Measurements from ENCODE around the gene C3orf38.
A peak's percentile ranks its signal among the peaks of the same experiment; 100 is the strongest.
"Not testable (repeated sequence)": the region's sequence is repeated elsewhere in the genome, so short reads cannot be mapped to it uniquely, and the experiment has no call there.

The C3orf38 gene

DNA sequence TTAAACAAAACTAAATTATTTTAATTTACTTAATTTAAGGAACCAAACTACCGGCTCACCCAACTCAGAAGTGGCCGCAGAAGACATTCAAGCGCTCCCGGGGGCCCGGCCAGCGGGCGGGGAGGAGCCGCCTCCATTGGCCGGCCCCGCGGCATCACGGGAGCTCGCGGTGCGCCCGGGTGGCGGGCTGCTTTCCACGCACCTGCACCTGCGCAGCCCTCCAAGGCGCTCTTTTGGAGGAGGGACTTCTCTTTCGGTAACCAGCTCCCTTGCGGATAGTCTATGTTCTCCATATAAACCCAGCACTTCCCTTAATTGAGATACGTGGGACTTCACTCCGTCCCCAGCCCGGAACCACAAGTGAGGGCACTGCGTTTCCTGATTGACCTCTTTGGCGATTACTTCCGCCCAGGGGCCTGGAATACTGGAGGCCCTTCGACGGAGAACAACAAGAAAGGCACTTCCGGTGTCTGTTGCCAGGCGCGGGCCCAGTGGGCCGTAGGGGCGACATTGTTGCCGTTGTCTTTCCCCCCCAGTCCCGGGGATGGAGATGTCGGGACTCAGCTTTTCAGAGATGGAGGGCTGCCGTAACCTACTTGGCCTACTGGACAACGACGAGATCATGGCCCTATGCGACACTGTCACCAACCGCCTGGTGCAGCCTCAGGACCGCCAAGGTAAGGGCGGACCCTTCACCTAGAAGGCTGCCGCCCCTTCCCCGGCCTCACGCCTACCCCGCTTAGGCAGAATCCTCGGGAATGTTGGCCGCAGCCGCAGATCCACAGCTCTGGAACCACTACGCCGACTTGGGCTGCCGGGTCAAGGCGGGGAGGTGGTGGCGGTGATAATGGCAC is at the start of gene C3orf38:
TSS of gene C3orf38 (plus strand) at position 451 of the 854 bp plus-strand sequence. CDS start at position 545, 94 bp downstream.
- peak; percentile 90 for DNase-seq

GRCh38 chr3:88101142-88101541 is 48.6 kb upstream of the C3orf38 start:
- in situ Hi-C loops (cut with HindIII; ENCODE audit: low pct_ligation_motif_present, low pct_unique_long_range_greater_than_20kb, low sequenced_read_pairs), result no loop called here
- no peak for DNase-seq

More for the DNA sequence above, at the start of gene C3orf38:
- in situ Hi-C loops (cut with HindIII; ENCODE audit: low pct_ligation_motif_present, low pct_unique_long_range_greater_than_20kb, low sequenced_read_pairs), result no loop called here

DNA sequence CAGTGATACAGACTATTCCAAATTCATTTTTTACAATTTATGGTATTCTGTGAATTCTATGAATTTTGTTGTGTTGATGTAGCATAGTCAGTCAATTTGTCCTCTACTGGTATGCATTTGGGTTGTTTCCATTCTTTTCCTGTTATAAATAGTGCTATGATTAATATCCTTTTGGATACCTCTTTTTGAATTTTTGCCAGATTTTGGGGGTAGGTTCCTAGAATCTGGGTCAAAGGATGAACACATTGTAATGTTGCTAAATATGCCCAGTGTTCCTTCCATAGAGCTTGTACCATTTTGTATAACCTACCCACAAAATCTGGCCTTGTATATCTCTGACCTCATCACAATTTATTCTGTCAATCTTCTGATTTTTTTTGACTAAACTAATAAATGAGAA is 44.4 kb upstream of the C3orf38 start:
- in situ Hi-C loops (cut with HindIII; ENCODE audit: low pct_ligation_motif_present, low pct_unique_long_range_greater_than_20kb, low sequenced_read_pairs), result no loop called here
- DNase-seq, result no peak

- in situ Hi-C loops (cut with HindIII; ENCODE audit: low pct_ligation_motif_present, low pct_unique_long_range_greater_than_20kb, low sequenced_read_pairs), result no loop called here
- no peak for DNase-seq
These were observed 37.5 kb upstream of the C3orf38 start for GRCh38 chr3:88112289-88112688.

DNA sequence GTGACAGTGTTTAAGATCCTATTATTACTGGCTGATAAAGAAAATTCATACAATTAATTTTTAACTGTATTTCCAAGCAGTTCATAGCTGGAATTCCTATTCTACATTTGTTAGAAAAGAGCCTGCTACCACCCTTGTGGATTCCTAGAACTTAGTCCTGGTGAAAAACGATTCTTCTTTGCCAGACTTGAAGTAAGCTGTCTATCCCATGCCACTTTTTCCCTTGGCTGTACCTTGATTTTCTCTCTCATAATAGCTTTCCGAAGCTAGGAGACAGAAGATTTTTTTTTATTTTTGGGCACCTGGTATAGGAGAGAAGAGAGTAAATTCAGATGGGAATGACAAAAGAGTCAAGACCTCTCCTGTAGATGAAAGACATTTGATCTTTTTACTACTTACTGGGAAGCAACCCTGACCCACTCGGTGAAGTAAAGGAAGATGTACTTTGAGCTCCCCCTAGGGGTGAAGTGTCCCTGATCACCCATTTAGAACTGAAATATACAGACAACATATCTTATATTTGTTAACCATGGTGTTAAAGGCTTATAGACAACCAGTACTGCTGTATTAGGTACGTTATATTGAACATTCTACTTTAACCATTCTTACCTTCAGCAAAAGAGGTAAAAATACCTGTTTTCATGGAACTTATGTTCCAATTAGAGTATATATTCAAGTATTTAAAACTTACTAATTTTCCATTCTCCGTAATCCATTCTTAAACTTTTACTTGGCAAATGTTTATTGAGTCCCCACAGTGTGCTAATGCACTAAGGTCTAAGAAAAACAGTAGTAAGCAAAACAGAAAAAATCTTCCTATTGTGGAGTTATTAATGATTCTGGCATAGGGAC is 36.2 kb upstream of the C3orf38 start:
- in situ Hi-C loops (cut with HindIII; ENCODE audit: low pct_ligation_motif_present, low pct_unique_long_range_greater_than_20kb, low sequenced_read_pairs), result no loop called here
- peak; percentile 68 for DNase-seq

- no peak for DNase-seq
- in situ Hi-C loops (cut with HindIII; ENCODE audit: low pct_ligation_motif_present, low pct_unique_long_range_greater_than_20kb, low sequenced_read_pairs), result no loop called here
These were observed 34.7 kb upstream of the C3orf38 start for GRCh38 chr3:88114878-88115549.

- in situ Hi-C loops (cut with HindIII; ENCODE audit: low pct_ligation_motif_present, low pct_unique_long_range_greater_than_20kb, low sequenced_read_pairs), result no loop called here
- no peak for DNase-seq
These were observed 32.1 kb upstream of the C3orf38 start for GRCh38 chr3:88117683-88118082.

- in situ Hi-C loops (cut with HindIII; ENCODE audit: low pct_ligation_motif_present, low pct_unique_long_range_greater_than_20kb, low sequenced_read_pairs); DNase-seq: not testable (repeated sequence)
These were observed 31.2 kb upstream of the C3orf38 start for GRCh38 chr3:88118603-88119002.

- DNase-seq, result no peak
- in situ Hi-C loops (cut with HindIII; ENCODE audit: low pct_ligation_motif_present, low pct_unique_long_range_greater_than_20kb, low sequenced_read_pairs), result no loop called here
These were observed 26.2 kb upstream of the C3orf38 start for GRCh38 chr3:88123526-88123925.

DNA sequence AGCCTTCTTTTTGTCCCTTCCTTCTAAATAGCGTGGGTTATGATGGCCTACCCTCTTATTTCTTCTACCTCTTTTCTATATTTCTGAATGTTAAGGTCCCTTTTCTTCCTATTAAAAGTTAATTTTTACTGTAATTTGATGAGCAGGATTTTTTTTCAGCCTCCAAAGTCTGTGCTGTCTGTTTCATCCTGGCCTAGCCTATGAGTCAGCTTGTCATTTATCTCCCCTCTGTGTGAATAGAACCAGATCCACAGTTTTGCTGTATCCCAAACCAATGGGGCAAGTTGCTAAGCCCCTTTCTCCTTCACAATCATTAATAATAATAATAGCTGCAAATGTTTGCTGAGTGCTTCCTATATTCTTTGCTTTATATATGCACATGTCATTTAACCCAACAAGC is 18.1 kb upstream of the C3orf38 start:
- DNase-seq, result no peak
- in situ Hi-C loops (cut with HindIII; ENCODE audit: low pct_ligation_motif_present, low pct_unique_long_range_greater_than_20kb, low sequenced_read_pairs), result no loop called here

DNA sequence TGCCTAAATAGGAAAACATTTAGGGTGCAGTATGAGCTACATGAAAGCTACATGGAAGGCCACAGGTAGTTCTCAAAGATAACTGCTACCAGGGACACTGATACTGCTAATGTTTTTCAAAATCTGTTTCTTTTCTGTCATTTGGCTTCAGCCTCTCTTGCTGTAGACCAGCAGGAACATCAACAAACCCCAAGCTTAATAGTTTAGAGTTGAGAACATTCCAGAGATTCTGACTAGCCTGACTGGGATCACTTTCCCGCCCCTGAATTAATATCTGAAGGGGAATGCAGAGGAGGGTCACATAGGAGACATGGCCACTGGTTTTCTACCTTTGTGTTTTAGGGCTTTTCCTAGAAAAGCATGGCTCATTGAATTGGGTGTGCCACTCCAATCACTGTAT is 16.9 kb upstream of the C3orf38 start:
- in situ Hi-C loops (cut with HindIII; ENCODE audit: low pct_ligation_motif_present, low pct_unique_long_range_greater_than_20kb, low sequenced_read_pairs), result no loop called here
- no peak for DNase-seq

DNA sequence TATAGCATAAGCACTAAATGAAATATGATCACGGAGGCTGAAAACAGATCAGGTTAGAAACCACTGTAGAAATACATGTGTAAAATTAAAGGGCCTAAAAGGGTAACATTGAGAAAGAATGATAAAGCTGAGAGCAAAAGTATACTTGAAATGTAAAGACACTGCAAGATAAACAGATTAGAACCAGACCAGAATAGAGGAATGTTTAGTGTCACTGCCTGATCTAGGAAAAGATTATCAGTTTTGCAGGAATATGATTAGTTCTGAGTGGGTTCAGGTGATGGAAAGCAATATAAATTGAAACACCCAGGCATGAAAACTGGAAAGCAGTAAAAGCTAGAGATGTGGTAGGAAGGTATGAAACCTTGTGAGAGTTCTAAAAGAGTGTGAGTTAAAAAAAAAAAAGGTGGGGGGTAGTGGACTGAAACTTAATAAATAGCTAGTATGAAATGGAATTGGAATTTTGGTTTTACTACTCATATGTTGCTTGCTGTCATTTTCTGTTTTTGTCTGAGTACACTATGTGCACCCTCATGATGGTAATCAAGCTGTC is 16.0 kb upstream of the C3orf38 start:
- in situ Hi-C loops (cut with HindIII; ENCODE audit: low pct_ligation_motif_present, low pct_unique_long_range_greater_than_20kb, low sequenced_read_pairs), result no loop called here
- no peak for DNase-seq

DNA sequence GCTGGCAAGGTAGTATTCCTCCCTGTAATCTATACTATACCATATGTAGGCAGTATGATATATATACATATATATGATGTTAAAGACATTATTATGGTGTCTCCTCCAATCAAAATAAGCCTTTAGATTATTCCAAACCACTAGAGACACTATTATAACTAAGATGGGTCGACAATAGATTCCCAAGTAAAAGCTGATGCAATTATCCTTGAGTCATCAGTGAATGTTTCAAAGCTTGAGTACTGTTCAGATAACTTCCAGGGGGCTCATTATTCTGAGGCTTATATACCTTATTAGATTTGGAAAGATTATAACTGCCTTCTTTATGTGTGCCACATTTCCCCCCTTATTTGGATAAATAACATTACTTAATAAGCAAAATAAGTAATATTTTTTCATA is 11.9 kb upstream of the C3orf38 start:
- in situ Hi-C loops (cut with HindIII; ENCODE audit: low pct_ligation_motif_present, low pct_unique_long_range_greater_than_20kb, low sequenced_read_pairs), result no loop called here
- DNase-seq, result no peak

DNA sequence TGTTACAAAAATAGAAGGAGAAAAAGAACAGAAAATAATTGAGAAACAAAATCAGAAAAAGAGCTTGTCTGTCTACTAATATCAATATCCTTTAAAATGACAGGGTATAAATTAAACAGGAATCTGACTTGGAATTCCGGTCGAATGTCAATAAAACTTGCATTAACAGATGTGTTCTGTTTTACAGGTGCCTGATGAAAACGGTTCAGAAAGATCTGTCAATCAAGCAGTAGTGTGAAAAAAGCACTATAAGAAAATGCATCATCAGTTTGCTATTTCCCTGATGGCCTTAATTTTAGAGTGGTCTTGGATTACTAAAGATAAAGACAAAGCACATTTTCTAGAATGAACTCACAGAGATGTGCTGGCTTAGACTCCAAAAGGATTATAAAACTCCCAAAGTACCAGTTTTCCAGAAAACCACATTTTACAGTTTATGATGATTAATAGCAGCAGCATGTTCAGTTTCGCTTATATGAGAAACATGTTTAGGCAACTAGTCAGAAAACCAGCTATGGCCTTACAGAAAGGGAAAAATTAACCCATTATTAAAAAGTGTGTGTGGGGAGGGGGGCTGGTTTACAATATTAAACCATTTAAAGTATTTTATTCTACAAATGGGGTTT is 8.2 kb upstream of the C3orf38 start:
- in situ Hi-C loops (cut with HindIII; ENCODE audit: low pct_ligation_motif_present, low pct_unique_long_range_greater_than_20kb, low sequenced_read_pairs), result no loop called here
- no peak for DNase-seq

DNA sequence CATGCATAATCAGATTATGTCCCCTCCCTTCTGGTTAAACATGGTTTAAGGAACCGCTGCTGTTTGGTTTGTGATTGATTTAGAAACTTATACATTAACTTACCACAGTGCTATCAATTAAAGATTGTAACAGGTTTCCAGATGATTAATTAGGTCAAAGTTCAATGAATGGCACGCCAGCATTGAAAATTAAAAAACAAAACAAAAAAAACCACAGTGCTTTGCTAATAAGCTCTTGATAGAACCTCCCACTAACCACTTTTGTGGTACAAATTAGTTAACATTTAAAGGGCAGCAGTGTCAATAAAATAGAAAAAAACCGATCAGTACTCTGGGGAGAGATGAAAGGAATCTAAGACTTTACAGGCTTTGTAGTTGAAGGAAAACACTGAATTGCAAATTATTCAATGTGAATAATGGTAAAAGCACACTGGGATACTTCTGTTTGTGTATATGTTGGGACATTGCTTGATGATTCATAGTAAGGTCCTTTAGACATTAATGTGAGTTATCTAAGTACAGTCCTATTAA is 7.6 kb upstream of the C3orf38 start:
- in situ Hi-C loops (cut with HindIII; ENCODE audit: low pct_ligation_motif_present, low pct_unique_long_range_greater_than_20kb, low sequenced_read_pairs), result no loop called here
- no peak for DNase-seq

- DNase-seq, result no peak
- in situ Hi-C loops (cut with HindIII; ENCODE audit: low pct_ligation_motif_present, low pct_unique_long_range_greater_than_20kb, low sequenced_read_pairs), result no loop called here
These were observed 2.5 kb upstream of the C3orf38 start for GRCh38 chr3:88147261-88147660.

GRCh38 chr3:88148651-88149050 is 1.1 kb upstream of the C3orf38 start:
- in situ Hi-C loops (cut with HindIII; ENCODE audit: low pct_ligation_motif_present, low pct_unique_long_range_greater_than_20kb, low sequenced_read_pairs), result no loop called here
- no peak for DNase-seq

DNA sequence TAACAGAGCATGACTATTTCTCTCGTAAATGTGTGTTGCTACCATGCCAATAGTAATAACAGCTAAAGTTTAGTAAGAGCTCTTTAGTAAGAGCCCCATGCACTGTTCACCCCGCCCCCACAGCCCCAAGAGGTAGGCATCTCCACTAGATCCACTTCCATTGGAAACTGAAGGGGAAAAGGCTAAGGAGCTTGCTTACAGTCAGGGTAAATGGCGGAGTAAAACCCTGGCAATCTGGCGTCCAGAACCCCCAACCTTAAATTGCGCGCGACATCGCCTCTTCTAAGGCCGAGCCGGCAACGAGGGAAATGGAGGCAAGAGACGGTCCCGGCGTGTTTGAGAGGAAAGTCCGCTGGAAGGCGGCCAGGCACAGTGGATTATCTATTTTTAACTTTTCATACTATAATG is 654 bp upstream of the C3orf38 start:
- in situ Hi-C loops (cut with HindIII; ENCODE audit: low pct_ligation_motif_present, low pct_unique_long_range_greater_than_20kb, low sequenced_read_pairs), result no loop called here
- DNase-seq, result no peak
